GM10847 (cell line): Measurements from ENCODE around the gene KDM1B.

Experiments
- POLR2A ChIP-seq: IDR thresholded peaks from 2 replicates; pipeline ENCODE4 v1.6.1; 2011; ENCODE audit not compliant: insufficient read length; ENCODE audit errors: extremely low read depth

The KDM1B gene

DNA sequence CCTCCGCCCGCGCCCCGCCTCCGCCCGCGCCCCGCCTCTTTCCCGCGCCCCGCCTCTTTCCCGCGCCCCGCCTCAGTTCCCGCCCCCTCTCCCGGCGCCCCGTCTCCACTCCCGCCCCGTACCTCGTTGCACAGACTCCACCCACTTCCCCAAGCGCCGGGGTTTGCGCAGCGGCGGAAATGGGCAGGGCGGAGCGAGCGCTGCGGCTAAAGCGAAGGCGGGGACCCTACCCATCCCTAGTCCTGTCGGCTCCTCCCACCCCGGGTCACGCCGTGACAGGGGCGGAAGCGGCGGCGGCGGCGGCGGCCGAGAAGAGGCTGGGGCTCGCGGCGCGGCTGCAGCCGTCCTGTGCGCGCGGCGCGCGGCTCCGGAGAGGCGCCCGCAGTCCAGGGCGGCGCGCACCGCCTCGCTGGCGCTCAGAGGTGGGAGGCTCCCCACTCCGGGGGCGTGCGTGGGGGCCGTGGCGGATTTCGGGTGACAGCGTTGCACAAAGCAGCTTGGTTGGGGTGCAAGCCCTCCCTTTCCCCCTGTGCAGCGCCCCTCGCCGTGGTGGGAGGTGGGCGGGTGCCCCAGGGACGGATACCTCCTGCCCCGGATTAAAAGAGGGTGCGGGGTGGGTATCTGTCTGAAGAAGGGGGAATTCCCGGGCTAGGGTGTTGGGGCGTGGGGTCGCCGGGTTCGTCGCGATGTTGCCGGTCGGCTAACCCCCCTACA, at the start of gene KDM1B:
TSS of gene KDM1B (plus strand) at position 273 of the 714 bp plus-strand sequence. CDS start 4,474 bp downstream, outside the sequence.
- peak; percentile 62 for TF ChIP-seq POLR2A

- no peak for TF ChIP-seq POLR2A
Observed at GRCh38 chr6:18107061-18107460, 48.2 kb upstream of the KDM1B start.

DNA sequence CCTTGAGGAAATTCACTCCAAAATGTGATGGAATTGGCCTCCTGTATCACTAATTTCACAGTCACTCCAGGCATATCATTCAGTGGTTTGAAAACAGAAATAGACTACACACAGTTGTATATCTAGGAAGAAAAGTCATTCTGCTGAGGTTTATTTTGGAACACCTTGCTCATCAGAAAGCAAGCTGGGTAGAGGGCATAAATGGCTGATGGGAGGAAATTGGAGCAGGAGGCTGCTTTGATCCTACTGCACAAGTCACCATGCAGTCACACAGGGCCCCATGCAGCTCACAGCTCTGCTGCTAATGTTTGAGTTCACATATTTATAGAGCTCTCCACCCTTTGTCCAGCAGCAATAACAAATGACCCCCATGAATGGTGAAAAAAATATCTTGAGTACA, 45.1 kb upstream of the KDM1B start:
- no peak for TF ChIP-seq POLR2A

- TF ChIP-seq POLR2A = no peak
Observed at GRCh38 chr6:18115356-18115755, 39.9 kb upstream of the KDM1B start.

DNA sequence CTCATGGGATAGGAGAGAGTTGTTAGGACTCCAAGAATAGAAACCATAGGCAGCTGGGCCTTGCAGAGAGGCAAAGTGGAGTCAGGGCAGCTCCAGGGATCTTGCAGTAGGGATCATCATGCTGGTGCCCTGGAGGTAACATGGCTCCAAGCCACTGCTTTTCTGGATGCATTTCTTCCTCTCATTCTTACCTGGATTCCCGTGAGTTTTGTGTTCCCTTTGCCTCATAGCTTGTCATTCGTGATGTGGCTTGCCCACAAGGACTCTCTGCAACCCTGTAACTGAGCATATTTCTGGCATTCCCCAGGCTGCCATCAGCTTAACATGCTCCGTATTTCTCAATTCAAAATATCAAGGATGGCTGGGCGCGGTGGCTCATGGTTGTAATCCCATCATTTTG, 38.1 kb upstream of the KDM1B start:
- TF ChIP-seq POLR2A = no peak

DNA sequence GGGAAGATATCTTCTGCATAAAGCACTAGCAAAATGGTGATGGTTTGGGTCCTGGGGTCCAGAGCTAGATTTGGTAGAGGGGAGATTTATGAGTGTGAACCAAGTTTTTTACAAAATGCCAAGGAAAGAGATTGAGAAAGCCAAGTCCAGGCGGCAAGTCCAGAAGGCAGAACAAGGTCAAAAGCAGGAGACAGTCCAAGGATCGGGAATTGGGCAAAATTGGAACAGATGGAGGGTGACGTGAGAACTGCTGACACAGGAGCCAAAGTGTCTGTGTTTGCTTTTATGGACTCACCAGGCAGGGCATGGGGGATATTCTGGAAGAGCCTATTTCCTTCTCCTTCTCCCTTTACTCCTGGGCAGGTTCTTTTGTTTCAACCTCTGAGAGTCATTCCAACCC, 36.9 kb upstream of the KDM1B start:
- no peak for TF ChIP-seq POLR2A

DNA sequence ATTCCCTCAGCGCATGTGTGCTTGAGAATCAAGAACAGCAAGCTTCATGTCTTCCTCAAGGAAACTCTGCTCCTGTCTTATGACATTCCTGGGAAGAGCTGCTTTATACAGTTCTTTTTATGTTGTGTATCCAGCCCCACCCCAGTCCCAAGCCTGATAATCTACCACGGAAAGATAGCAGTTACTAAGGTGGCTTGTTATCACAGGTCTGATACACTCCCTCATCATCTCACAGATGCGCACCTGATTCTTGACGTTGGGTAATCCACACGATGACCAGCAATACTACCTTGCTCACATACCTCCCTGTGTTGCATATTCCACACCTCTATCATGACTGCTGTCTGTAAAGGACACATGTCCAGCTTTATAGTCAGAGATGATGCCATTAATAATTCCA, 36.0 kb upstream of the KDM1B start:
- TF ChIP-seq POLR2A = no peak

GRCh38 chr6:18121580-18122127, 33.6 kb upstream of the KDM1B start:
- no peak for TF ChIP-seq POLR2A

DNA sequence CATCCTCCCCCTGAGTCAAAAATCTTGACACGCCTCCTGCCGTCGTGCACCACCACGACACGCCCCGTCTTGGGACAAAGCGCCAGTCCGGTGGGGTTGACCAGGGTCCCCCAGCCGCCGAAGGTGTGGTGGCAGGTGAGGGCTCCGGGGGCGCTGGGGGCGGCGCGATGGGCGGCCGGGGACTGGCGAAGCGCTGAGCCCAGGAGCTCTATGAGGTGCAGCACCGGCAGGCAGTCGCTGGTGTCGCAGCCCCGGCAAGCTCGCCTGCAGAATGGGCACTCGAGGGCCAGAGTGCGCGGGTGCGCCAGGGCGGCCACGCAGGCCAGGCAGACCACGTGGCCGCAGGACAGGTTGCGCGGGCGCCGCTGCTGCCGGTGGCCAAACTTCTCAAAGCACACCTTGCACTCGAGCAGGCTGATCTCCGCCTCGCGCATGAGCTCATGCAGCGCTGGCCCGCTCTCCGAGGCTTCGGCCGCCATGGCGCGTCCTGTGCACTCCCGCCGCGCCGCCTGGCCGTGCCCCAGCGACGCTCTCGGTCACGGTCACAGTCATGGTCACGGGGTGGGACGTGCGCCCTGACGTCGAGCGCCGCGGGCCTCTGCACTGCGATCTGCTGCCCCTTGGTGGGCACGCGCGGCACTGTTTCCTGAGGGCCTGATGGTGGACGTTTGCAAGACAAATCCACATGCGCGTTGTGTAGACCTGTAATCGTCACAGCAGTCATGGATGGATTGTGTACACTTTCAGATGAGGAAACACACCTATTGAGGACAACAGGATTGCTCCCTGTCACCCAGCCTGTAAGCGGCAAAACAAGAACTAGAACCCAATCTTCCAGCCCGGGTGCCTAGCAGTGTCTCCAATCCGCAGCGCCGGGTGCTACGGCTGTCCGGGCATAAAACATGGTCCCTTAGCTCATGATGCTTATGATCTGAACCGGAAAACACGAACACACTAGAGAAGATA, 32.8 kb upstream of the KDM1B start, which contains the start of gene NHLRC1:
TSS of gene NHLRC1 (minus strand) at position 550 of the 966 bp plus-strand sequence. CDS start at position 479, 71 bp downstream.
- TF ChIP-seq POLR2A = peak; percentile 19

DNA sequence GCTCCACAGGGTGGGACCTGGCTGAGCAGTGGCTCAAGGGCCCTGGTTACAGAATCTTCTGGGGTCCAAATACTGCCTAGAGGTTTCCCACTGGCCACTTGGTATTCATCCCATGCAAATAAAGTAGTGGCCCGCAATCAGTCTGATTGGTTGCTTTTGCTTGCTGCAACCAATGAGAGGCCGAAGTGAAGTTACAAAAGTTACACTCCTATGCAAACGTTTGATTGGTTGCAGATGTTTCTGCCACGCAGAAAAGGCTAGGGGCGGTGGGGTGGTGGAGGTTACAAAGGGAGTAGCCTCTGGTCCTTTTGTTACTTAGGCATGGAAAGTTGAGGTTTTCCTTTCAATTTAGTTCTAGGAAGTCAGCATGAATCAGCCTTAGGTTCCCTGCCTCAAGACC, 29.1 kb upstream of the KDM1B start:
- no peak for TF ChIP-seq POLR2A

- TF ChIP-seq POLR2A = no peak
Observed at GRCh38 chr6:18132346-18132745, 22.9 kb upstream of the KDM1B start.

DNA sequence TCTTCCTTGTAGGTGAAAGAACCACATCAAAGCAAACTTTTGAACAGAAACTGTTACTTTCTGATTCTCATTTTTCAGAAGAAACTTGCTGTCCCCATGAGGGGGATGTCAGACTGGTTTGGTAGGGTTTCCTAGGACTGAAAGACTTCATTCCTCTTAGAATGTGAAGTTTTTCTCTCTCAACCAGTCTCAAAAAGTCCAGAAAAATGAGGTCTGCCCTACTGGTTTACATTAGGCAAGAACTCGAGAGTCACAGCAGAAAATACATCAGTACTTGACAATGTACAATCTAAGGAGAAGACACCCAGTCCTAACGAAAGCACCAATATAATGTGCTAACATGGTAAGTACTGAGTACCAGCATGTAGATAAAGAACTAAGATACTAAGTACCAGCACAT, 20.1 kb upstream of the KDM1B start:
- TF ChIP-seq POLR2A = no peak

- no peak for TF ChIP-seq POLR2A
Observed at GRCh38 chr6:18136260-18136659, 19.0 kb upstream of the KDM1B start.

DNA sequence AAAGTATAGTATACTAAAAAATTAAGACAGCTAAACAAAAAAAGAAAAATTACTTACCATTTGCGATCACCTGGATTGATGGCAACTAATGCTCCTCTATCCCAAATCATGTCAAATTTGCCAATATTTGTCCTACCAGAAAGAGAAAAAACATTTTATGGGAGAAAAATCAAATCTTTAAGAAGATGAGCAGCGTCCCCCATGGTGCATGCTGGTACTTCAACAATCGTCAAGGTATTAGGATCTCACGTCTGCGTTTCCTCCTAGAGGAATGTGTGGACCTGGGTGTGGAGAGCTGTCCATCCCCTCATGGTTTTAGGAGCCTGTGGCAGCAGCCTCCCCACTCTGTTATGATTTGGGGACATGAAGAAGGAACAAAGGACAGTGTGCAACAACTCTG, 16.3 kb upstream of the KDM1B start:
- TF ChIP-seq POLR2A = no peak

- no peak for TF ChIP-seq POLR2A
Observed at GRCh38 chr6:18139935-18140621, 15.1 kb upstream of the KDM1B start.

- TF ChIP-seq POLR2A = no peak
Observed at GRCh38 chr6:18141805-18142590, 13.2 kb upstream of the KDM1B start.
